Measurements from ENCODE around the gene CENPX.
"Not testable (repeated sequence)": the region's sequence is repeated elsewhere in the genome, so short reads cannot be mapped to it uniquely, and the experiment has no call there.

Gene CENPX

GRCh38 chr17:81987161-81987770 lies 35.4 kb downstream of the CENPX start:
- no peak for DNase-seq (ENCODE audit: low spot score)
- no peak for TF ChIP-seq CTCF (IDR thresholded peaks at IDR 0.05; ENCODE audit: borderline replicate concordance, control extremely low read depth, extremely low read depth, insufficient read depth, missing control alignments)
- in situ Hi-C loops (cut with MboI; ENCODE audit: low sequenced_read_pairs, unreplicated experiment), result no loop called here

- no peak for DNase-seq (ENCODE audit: low spot score)
- in situ Hi-C loops (cut with MboI; ENCODE audit: low sequenced_read_pairs, unreplicated experiment), result no loop called here
- no peak for TF ChIP-seq CTCF (IDR thresholded peaks at IDR 0.05; ENCODE audit: borderline replicate concordance, control extremely low read depth, extremely low read depth, insufficient read depth, missing control alignments)
Observed at GRCh38 chr17:81986606-81987005, 36.1 kb downstream of the CENPX start.

GRCh38 chr17:81984773-81985410 lies 37.8 kb downstream of the CENPX start:
- in situ Hi-C loops (cut with MboI; ENCODE audit: low sequenced_read_pairs, unreplicated experiment), result no loop called here
- no peak for DNase-seq (ENCODE audit: low spot score)
- TF ChIP-seq CTCF (IDR thresholded peaks at IDR 0.05; ENCODE audit: borderline replicate concordance, control extremely low read depth, extremely low read depth, insufficient read depth, missing control alignments), result no peak

DNA sequence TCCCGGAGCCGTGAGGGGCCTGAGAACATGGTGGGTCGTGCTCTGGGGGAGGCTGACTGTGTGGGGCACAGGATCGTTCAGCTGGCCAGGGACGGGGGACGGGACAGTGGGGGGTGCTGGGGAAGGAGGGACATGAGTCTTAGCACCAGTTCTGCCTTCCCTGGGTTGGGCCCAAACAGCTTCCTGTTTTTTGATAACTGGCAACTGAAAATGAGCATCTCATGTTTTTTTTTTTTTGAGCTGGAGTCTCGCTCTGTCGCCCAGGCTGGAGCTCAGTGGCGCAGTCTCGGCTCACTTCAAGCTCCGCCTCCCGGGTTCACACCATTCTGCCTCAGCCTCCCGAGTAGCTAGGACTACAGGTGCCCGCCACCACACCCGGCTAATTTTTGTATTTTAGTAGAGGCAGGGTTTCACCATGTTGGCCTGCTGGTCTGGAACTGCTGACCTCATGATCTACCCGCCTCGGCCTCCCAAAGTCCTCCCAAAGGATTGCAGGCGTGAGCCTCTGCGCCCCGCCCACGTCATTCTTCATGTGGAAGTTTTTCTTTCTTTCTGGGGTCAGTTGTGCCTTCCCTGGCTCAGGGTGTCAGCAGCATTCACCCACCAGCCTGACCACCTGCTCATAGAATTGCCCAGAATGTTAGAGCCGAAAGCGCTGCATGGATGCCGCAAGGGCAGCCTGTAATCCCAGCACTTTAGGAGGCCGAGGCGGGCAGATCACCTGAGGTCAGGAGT lies 38.9 kb downstream of the CENPX start:
- DNase-seq (ENCODE audit: low spot score), result no peak
- no peak for TF ChIP-seq CTCF (IDR thresholded peaks at IDR 0.05; ENCODE audit: borderline replicate concordance, control extremely low read depth, extremely low read depth, insufficient read depth, missing control alignments)
- in situ Hi-C loops (cut with MboI; ENCODE audit: low sequenced_read_pairs, unreplicated experiment), result no loop called here

GRCh38 chr17:81983011-81983638 lies 39.6 kb downstream of the CENPX start:
- no peak for TF ChIP-seq CTCF (IDR thresholded peaks at IDR 0.05; ENCODE audit: borderline replicate concordance, control extremely low read depth, extremely low read depth, insufficient read depth, missing control alignments)
- no peak for DNase-seq (ENCODE audit: low spot score)

DNA sequence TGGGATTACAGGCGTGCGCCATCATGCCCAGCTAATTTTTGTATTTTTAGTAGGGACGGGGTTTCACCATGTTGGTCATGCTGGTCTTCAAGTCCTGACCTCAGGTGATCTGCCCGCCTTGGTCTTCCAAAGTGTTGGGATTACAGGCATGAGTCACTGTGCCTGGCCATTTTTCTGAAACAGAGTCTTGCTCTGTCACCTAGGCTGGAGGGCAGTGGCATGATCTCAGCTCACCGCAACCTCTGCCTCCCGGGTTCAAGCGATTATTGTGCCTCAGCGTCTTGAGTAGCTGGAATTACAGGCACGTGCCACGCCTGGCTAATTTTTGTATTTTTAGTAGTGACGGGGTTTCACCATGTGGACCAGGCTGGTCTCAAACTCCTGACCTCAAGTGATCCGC lies 41.2 kb downstream of the CENPX start:
- in situ Hi-C loops (cut with MboI; ENCODE audit: low sequenced_read_pairs, unreplicated experiment); DNase-seq (ENCODE audit: low spot score): not testable (repeated sequence)

More at GRCh38 chr17:81983011-81983638, 39.6 kb downstream of the CENPX start:
- in situ Hi-C loops (cut with MboI; ENCODE audit: low sequenced_read_pairs, unreplicated experiment), result no loop called here

All from GM13976 (cell line).